Fibroblast of lung (primary cell): ENCODE data around the gene SMG6. TPM values are rescaled to one million over a fixed set of nuclear protein-coding genes. Genes with fewer than 3 reads are reported as not detected.

Experiments
- DNase-seq, 2 donors: peaks; one replicate each; pipeline versions ENCODE4 v3.0.0 to v3.0.0-alpha.2; 2010; ENCODE audit warnings: low read depth in 2 of 2
- H2AFZ ChIP-seq: 2 replicates; pipeline ENCODE4 v1.5.1; 2012; ENCODE audit warnings: low read length, control low read depth, inconsistent platforms
- H3K27ac ChIP-seq: 2 replicates; pipeline ENCODE4 v1.5.1; 2011; ENCODE audit warnings: low read length, control low read depth; ENCODE audit not compliant: insufficient read depth
- H3K27me3 ChIP-seq: 2 replicates; pipeline ENCODE4 v1.5.1; 2011; ENCODE audit warnings: mild to moderate bottlenecking, low read length; ENCODE audit not compliant: control insufficient read depth, insufficient read depth
- H3K36me3 ChIP-seq: 2 replicates; pipeline ENCODE4 v1.5.1; 2011; ENCODE audit warnings: low read length; ENCODE audit not compliant: control insufficient read depth, insufficient read depth
- H3K4me1 ChIP-seq: 2 replicates; pipeline ENCODE4 v1.5.1; 2011; ENCODE audit warnings: low read length; ENCODE audit not compliant: control insufficient read depth, insufficient read depth; ENCODE audit errors: extremely low read depth
- H3K4me2 ChIP-seq: 2 replicates; pipeline ENCODE4 v1.5.1; 2011; ENCODE audit warnings: low read length, control low read depth; ENCODE audit not compliant: insufficient read depth; ENCODE audit errors: extremely low read depth
- H3K4me3 ChIP-seq, 4 experiments: fragments of 200-600 bp in 1 of 4; sonication (generic) in 1 of 4; replicated peaks in 1 of 4; 2 replicates each; pipeline ENCODE4 v1.5.1; 2011 to 2016; ENCODE audit warnings: low read length in 4 of 4, low read depth in 3 of 4, mild to moderate bottlenecking in 3 of 4, control low read depth in 2 of 4, inconsistent platforms in 1 of 4, mixed read lengths in 1 of 4; ENCODE audit not compliant: insufficient read depth in 1 of 4; ENCODE audit errors: control extremely low read depth in 1 of 4
- H3K79me2 ChIP-seq: 2 replicates; pipeline ENCODE4 v1.5.1; 2012; ENCODE audit warnings: mild to moderate bottlenecking, low read length, inconsistent platforms; ENCODE audit not compliant: control insufficient read depth, insufficient read depth
- H3K9ac ChIP-seq: 2 replicates; pipeline ENCODE4 v1.5.1; 2011; ENCODE audit warnings: mild to moderate bottlenecking, low read length, control low read depth; ENCODE audit not compliant: insufficient read depth
- H3K9me3 ChIP-seq: 2 replicates; pipeline ENCODE4 v1.5.1; 2012; ENCODE audit warnings: low read depth, low read length; ENCODE audit not compliant: control insufficient read depth, insufficient read depth
- H4K20me1 ChIP-seq: 2 replicates; pipeline ENCODE4 v1.5.1; 2011; ENCODE audit warnings: low read length; ENCODE audit not compliant: control insufficient read depth, insufficient read depth; ENCODE audit errors: extremely low read depth
- EZH2 ChIP-seq: IDR thresholded peaks from 2 replicates; pipeline ENCODE4 v1.5.1; 2012; ENCODE audit warnings: low read length, control low read depth, mild to moderate bottlenecking; ENCODE audit errors: missing control alignments
- polyA plus RNA-seq, 2 donors: library from polyadenylated mRNA; depleted of rRNA in 1 of 2; stranded (reverse) in 1 of 2; unstranded in 1 of 2; fragments of >200 nt; gene quantifications; 2 replicates each; pipeline ENCODE4 v1.2.1, GENCODE V29; 2011 to 2012; ENCODE audit warnings: missing spikeins in 1 of 2
- total RNA-seq: library from RNA; depleted of rRNA; stranded (reverse); fragments of >200 nt; gene quantifications from 2 replicates; pipeline ENCODE4 v1.2.1, GENCODE V29; 2014
- TF ChIP-seq, protein P1 (sequence below), 2 donors: IDR thresholded peaks in 1 of 2; conservative IDR thresholded peaks in 1 of 2; 1 replicate in 1 of 2; 2 replicates in 1 of 2; pipeline ENCODE4 v1.5.1; 2011 to 2012; ENCODE audit warnings: low read length in 2 of 2, control low read depth in 1 of 2, inconsistent platforms in 1 of 2, low read depth in 1 of 2, mild to moderate bottlenecking in 1 of 2

The SMG6 gene
- total and polyA plus RNA-seq, 2 donors (not counting 1 experiment from before 2014, with no cell fraction given): 14.7 to 29.9 TPM

DNA sequence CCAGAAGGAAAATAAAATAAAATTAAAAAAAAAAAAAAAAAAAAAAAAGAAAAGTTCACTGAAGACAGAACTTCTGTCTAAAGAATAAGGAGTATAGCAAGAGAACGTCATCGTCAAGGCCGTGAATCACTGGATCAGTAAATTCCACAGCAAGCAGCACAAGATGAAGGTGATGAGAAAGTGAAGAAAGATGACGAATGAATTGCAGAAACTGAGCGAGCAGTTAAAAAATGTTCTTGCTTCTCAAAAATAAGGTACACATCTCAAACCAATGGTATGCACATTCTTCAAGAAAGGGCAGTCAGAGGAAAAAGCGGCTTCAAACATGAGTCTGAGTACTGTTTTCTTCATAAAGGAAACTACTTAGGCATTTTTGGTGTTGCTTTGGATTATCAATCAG lies 104.7 kb downstream of the SMG6 start:
- Histone ChIP-seq H2AFZ (no peak overlapping the region), H3K4me2 (no peak overlapping the region), H3K4me1 (no peaks in the 10 kb centered on the region), H3K27me3 (no peaks in the 10 kb centered on the region), H3K27ac (no peak overlapping the region), H3K79me2 (no peaks in the 10 kb centered on the region), H3K4me3 (no peak overlapping the region), H4K20me1 (no peaks in the 10 kb centered on the region), H3K9ac (no peak overlapping the region), H3K9me3 (no peaks in the 10 kb centered on the region), H3K36me3 (peaks cover under 1% of the 10 kb centered on the region)
- TF ChIP-seq EZH2: no peak
- TF ChIP-seq, protein P1, sequence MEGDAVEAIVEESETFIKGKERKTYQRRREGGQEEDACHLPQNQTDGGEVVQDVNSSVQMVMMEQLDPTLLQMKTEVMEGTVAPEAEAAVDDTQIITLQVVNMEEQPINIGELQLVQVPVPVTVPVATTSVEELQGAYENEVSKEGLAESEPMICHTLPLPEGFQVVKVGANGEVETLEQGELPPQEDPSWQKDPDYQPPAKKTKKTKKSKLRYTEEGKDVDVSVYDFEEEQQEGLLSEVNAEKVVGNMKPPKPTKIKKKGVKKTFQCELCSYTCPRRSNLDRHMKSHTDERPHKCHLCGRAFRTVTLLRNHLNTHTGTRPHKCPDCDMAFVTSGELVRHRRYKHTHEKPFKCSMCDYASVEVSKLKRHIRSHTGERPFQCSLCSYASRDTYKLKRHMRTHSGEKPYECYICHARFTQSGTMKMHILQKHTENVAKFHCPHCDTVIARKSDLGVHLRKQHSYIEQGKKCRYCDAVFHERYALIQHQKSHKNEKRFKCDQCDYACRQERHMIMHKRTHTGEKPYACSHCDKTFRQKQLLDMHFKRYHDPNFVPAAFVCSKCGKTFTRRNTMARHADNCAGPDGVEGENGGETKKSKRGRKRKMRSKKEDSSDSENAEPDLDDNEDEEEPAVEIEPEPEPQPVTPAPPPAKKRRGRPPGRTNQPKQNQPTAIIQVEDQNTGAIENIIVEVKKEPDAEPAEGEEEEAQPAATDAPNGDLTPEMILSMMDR (conservative IDR thresholded peaks at IDR 0.05 in 1 of 2, IDR thresholded peaks at IDR 0.05 in 1 of 2; ENCODE audit: low read depth in 1 of 2, low read length in 2 of 2): no peak
- peak in 1 of 2 donors; percentile 88 for DNase-seq

DNA sequence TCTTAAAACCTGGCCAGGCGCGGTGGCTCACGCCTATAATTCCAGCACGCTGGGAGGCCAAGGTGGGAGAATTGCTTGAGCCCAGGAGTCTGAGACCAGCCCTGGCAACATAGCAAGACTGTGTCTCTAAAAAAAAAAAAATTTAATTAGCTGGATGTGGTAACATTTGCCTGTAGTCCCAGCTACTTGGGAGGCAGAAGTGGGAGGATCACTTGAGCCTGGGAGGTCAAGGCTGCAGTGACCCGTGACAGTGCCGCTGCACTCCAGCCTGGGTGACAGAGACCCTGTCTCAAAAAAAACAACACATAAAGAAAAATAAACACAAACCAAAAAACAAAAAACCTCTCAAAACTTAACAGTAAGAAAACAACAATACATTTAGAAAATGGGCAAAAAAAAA lies 106.3 kb downstream of the SMG6 start:
- Histone ChIP-seq H3K4me3 (no peak overlapping the region), H3K36me3 (peaks cover 2% of the 10 kb centered on the region), H4K20me1 (no peaks in the 10 kb centered on the region), H3K4me2 (no peak overlapping the region), H3K9me3 (no peaks in the 10 kb centered on the region), H2AFZ (no peak overlapping the region), H3K27me3 (no peaks in the 10 kb centered on the region), H3K79me2 (no peaks in the 10 kb centered on the region), H3K4me1 (peaks cover 5% of the 10 kb centered on the region), H3K27ac (no peak overlapping the region), H3K9ac (no peak overlapping the region)
- TF ChIP-seq, protein P1 (conservative IDR thresholded peaks at IDR 0.05 in 1 of 2, IDR thresholded peaks at IDR 0.05 in 1 of 2; ENCODE audit: low read depth in 1 of 2, low read length in 2 of 2): no peak
- no peak for TF ChIP-seq EZH2
- DNase-seq: no peak

DNA sequence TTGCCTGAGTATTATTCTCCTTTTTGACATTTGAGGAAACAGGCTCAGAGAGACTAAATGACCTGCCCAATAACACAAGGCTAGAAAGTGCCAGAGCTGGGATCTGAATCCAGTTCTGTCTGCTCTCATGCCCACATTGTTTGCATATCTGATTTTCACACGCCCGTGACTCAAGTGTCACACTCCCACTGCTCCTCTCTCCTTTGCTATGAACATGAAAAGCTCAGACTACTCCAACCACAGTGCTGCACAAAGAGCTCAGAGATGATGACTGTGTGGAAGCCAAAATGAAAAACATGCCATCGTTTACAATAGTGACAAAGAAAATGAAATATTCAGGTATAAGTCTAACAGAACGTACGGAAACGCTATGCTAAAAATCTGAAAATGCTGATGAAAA lies 107.9 kb downstream of the SMG6 start:
- Histone ChIP-seq H3K9ac (no peak overlapping the region), H3K27me3 (no peaks in the 10 kb centered on the region), H2AFZ (no peak overlapping the region), H3K4me1 (peaks cover 11% of the 10 kb centered on the region), H3K36me3 (peaks cover 2% of the 10 kb centered on the region), H3K9me3 (no peaks in the 10 kb centered on the region), H4K20me1 (no peaks in the 10 kb centered on the region), H3K4me3 (no peak overlapping the region), H3K79me2 (peaks cover 1% of the 10 kb centered on the region), H3K4me2 (no peak overlapping the region), H3K27ac (no peak overlapping the region)
- no peak for TF ChIP-seq EZH2
- TF ChIP-seq, protein P1 (conservative IDR thresholded peaks at IDR 0.05 in 1 of 2, IDR thresholded peaks at IDR 0.05 in 1 of 2; ENCODE audit: low read depth in 1 of 2, low read length in 2 of 2): no peak
- peak in 1 of 2 donors; percentile 86 for DNase-seq
